ENCODE measurements around the gene PANX1. TPM values are rescaled to one million over a fixed set of nuclear protein-coding genes. Genes with fewer than 3 reads are reported as not detected.

The PANX1 gene
- total RNA-seq, 1 donor, result 13.1 TPM

DNA sequence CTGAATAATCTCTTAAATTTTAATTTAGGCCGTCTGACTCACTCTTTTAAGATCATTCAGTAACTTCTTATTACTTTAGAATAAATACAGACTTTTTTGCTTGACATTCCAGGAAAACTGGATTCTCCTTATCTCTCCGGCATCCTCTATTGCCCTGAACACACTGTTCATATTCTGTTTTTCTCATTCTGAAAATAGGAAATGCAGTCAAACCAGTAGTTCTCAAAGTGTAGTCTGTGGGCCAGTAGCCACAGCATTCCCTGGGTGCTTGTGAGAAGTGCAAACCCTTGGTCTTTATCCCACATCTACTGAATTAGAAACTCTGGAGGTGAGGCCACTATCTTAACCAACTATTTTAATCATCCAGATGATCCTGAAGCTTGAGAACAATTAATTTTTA, 84.3 kb downstream of the PANX1 start:
- Histone ChIP-seq H3K27me3 (ENCODE audit: insufficient read depth, low read length) (no peaks in the 10 kb centered on the region), H3K4me1 (ENCODE audit: insufficient read depth, low read length) (no peaks in the 10 kb centered on the region), H3K4me3 (ENCODE audit: low read length) (no peak overlapping the region), H3K9me3 (ENCODE audit: low read depth, low read length) (no peaks in the 10 kb centered on the region)

GRCh38 chr11:94217705-94218104, 89.1 kb downstream of the PANX1 start:
- Histone ChIP-seq H3K9me3 (ENCODE audit: low read depth, low read length) (peaks cover 10% of the 10 kb centered on the region), H3K4me3 (ENCODE audit: low read length) (no peak overlapping the region), H3K4me1 (ENCODE audit: insufficient read depth, low read length) (no peaks in the 10 kb centered on the region), H3K27me3 (ENCODE audit: insufficient read depth, low read length) (no peaks in the 10 kb centered on the region)

- Histone ChIP-seq H3K4me3 (ENCODE audit: low read length) (no peak overlapping the region), H3K9me3 (ENCODE audit: low read depth, low read length) (peaks cover 10% of the 10 kb centered on the region), H3K27me3 (ENCODE audit: insufficient read depth, low read length) (no peaks in the 10 kb centered on the region), H3K4me1 (ENCODE audit: insufficient read depth, low read length) (no peaks in the 10 kb centered on the region)
Observed at GRCh38 chr11:94218372-94218771, 89.7 kb downstream of the PANX1 start.

- Histone ChIP-seq H3K4me3 (ENCODE audit: low read length) (no peak overlapping the region), H3K4me1 (ENCODE audit: insufficient read depth, low read length) (no peaks in the 10 kb centered on the region), H3K9me3 (ENCODE audit: low read depth, low read length) (peaks cover 10% of the 10 kb centered on the region), H3K27me3 (ENCODE audit: insufficient read depth, low read length) (no peaks in the 10 kb centered on the region)
Observed at GRCh38 chr11:94219771-94220170, 91.1 kb downstream of the PANX1 start.

DNA sequence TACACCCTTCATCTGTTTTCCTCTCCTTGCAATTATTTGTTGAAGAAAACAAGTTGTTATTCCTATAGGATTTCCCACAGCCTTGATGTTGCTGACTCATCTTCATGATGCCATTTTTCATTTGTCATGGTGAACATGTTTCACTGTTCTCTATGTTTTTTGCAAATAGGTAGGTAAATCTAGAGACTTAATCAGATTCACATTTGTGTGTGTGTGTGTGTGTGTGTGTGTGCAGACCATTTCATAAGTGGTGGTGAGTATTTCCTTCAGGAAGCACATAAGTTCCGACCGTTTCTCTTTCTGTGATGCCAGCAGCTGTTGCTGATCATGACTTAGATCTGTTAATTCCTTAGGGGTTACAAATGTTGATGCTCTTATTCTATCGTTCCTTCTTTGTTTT, 95.4 kb downstream of the PANX1 start:
- H3K4me1 ChIP-seq (ENCODE audit: insufficient read depth, low read length), result no peaks in the 10 kb centered on the region
- H3K9me3 ChIP-seq (ENCODE audit: low read depth, low read length), result peaks cover 4% of the 10 kb centered on the region
- no peaks in the 10 kb centered on the region for H3K27me3 ChIP-seq (ENCODE audit: insufficient read depth, low read length)
- H3K4me3 ChIP-seq (ENCODE audit: low read length), result no peak overlapping the region

Other genes with a start within 250 kb of the PANX1 start
- not detected for gene HEPHL1, start 107.5 kb upstream of the PANX1 start, total RNA-seq
- not detected for gene IZUMO1R, start 175.7 kb downstream of the PANX1 start, total RNA-seq